GM13976 (cell line): Measurements from ENCODE around the gene TFF2.

Experiments
- DNase-seq: peaks from one replicate; pipeline ENCODE4 v3.0.0; 2012; ENCODE audit warnings: low spot score
- CTCF ChIP-seq: IDR thresholded peaks from 2 replicates; pipeline ENCODE4 v1.5.1; 2012; ENCODE audit warnings: borderline replicate concordance, mild to moderate bottlenecking; ENCODE audit not compliant: insufficient read depth; ENCODE audit errors: extremely low read depth, missing control alignments, control extremely low read depth
- in situ Hi-C: fragments of 300-500 bp; cut with MboI; formaldehyde crosslinking; loops from one replicate; pipeline ENCODE4 v1.12.0; 2022; ENCODE audit warnings: low sequenced_read_pairs, mixed read lengths, inconsistent platforms; ENCODE audit not compliant: unreplicated experiment

TFF2 gene

DNA sequence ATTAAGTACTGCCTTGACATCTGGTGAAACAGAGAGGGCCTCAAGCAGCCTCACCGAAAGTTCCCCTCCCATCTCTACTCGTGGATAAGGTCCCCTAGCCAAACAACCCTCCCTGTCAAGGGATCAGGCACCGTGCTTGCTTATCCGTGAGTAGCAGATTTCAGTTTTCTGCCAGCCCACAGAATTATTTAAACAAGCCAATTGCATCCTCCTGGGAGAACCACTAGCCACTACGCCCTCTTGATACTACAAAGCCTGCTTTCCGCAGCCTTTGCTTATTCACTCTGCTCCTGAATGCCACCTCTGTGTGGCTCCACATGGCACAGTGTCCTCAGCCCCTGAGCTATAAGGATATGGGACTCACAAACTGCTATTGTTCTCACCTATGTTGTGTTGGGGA is 5.9 kb upstream of the TFF2 start:
- in situ Hi-C loops, result no loop called here

DNA sequence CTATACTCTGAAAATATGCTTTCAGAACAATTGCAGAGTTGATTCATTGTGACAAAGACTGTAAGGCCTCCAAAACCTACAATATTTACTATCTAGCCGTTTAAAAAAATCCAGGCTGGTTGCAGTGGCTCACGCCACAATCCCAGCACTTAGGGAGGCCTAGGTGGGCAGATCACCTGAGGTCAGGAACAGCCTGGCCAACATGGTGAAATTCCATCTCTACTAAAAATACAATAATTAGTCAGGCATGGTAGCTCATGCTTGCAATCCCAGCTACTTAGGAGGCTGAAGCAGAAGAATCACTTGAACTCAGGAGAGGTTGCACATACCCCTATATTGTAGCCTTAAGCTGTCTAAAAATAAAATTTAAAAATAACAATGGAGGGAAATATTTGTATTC is 5.3 kb upstream of the TFF2 start:
- in situ Hi-C loops, result no loop called here
- DNase-seq, result no peak
- no peak for TF ChIP-seq CTCF

More for the DNA sequence above, 5.9 kb upstream of the TFF2 start:
- no peak for DNase-seq
- no peak for TF ChIP-seq CTCF

DNA sequence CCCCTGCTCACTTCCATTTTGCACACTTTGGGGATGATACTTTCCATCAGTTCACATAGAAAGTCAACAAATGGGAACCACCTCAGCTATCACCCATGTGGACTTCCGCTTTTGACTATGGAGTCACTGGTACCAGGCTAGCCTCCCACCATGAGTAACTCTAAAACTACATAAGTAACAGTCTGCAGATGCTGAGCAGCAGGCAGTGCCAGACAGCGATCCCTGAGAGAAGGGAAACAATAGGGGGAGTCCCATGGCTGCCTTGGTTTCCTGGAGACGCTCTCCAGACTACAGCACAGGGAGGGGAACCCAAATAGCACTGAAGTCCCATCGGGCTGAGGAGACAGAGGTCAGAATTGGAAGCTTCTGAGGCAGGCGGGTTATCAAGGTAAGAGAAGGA is 2.8 kb upstream of the TFF2 start:
- TF ChIP-seq CTCF, result no peak
- no peak for DNase-seq
- in situ Hi-C loops, result no loop called here

GRCh38 chr21:42352441-42353095 is 1.8 kb upstream of the TFF2 start:
- no peak for TF ChIP-seq CTCF
- DNase-seq, result no peak
- in situ Hi-C loops, result no loop called here

GRCh38 chr21:42351626-42352440 is 1.0 kb upstream of the TFF2 start:
- DNase-seq, result no peak
- no peak for TF ChIP-seq CTCF
- in situ Hi-C loops, result no loop called here

DNA sequence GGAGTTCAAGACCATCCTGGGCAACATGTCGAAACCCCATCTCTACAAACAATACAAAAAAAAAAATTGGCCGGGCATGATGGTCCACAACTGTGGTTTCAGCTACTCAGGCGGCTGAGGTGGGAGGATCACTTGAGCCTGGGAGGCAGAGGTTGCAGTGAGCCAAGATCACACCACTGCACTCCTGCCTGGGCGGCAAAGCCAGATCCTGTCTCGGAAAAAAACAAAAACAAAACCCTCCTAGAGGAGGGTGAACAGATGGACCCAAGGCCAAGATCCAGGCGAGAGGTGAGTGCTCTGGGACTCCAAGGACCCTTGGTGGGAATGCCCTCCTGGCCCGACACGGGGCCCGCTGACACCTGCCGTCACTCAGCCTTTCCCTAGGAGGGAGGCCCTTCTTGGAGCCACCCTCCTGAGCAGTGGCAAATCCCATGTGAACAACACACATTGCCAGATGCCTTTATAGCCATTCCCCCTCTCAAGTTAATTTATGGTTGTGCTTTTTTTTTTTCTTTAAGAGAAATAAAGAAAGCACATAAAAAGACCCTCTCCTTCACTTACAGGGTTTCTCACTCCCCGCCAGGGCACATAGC is 380 bp downstream of the TFF2 start:
- no peak for DNase-seq
- in situ Hi-C loops, result no loop called here
- TF ChIP-seq CTCF, result no peak
